Lower leg skin (tissue), 3 donors: ENCODE data around the gene MTERF2.

Source experiments
- CTCF ChIP-seq, 3 donors: fragments of 450-650 bp; IDR thresholded peaks; one replicate each; pipeline ENCODE4 v1.5.1; 2016; ENCODE audit warnings: antibody characterized with exemption in 3 of 3, mild to moderate bottlenecking in 3 of 3, moderate library complexity in 2 of 3
- POLR2A ChIP-seq, 2 donors: fragments of 450-650 bp; IDR thresholded peaks; one replicate each; pipeline ENCODE4 v1.6.1; 2016 to 2017; ENCODE audit warnings: antibody characterized with exemption in 2 of 2, mild to moderate bottlenecking in 1 of 2, moderate library complexity in 1 of 2

GRCh38 chr12:107011519-107011918 lies 24.6 kb upstream of the MTERF2 start:
- no peak for TF ChIP-seq CTCF (IDR thresholded peaks at IDR 0.05)
- TF ChIP-seq POLR2A (IDR thresholded peaks at IDR 0.05), result no peak
